Measurements from ENCODE around the gene BCHE.
A peak's percentile ranks its signal among the peaks of the same experiment; 100 is the strongest.
"Not testable (repeated sequence)": the region's sequence is repeated elsewhere in the genome, so short reads cannot be mapped to it uniquely, and the experiment has no call there.

The BCHE gene

GRCh38 chr3:165816209-165816608, 21.0 kb downstream of the BCHE start:
- no peak for DNase-seq (ENCODE audit: low read depth, low spot score)

- DNase-seq (ENCODE audit: low read depth, low spot score) = no peak
These were observed 21.5 kb downstream of the BCHE start for GRCh38 chr3:165815682-165816081.

GRCh38 chr3:165814380-165814779, 22.8 kb downstream of the BCHE start:
- no peak for DNase-seq (ENCODE audit: low read depth, low spot score)

- DNase-seq (ENCODE audit: low read depth, low spot score) = not testable (repeated sequence)
These were observed 29.3 kb downstream of the BCHE start for GRCh38 chr3:165807937-165808336.

- no peak for DNase-seq (ENCODE audit: low read depth, low spot score)
These were observed 31.2 kb downstream of the BCHE start for GRCh38 chr3:165805946-165806561.

GRCh38 chr3:165803471-165803870, 33.8 kb downstream of the BCHE start:
- DNase-seq (ENCODE audit: low read depth, low spot score) = no peak

GRCh38 chr3:165800970-165801369, 36.3 kb downstream of the BCHE start:
- no peak for DNase-seq (ENCODE audit: low read depth, low spot score)

GRCh38 chr3:165799026-165799425, 38.2 kb downstream of the BCHE start:
- DNase-seq (ENCODE audit: low read depth, low spot score) = no peak

GRCh38 chr3:165797551-165797950, 39.7 kb downstream of the BCHE start:
- no peak for DNase-seq (ENCODE audit: low read depth, low spot score)

GRCh38 chr3:165796701-165797100, 40.5 kb downstream of the BCHE start:
- no peak for DNase-seq (ENCODE audit: low read depth, low spot score)

- DNase-seq (ENCODE audit: low read depth, low spot score) = no peak
These were observed 48.7 kb downstream of the BCHE start for GRCh38 chr3:165788531-165788930.

- DNase-seq (ENCODE audit: low read depth, low spot score) = no peak
These were observed 51.2 kb downstream of the BCHE start for GRCh38 chr3:165786013-165786412.

- DNase-seq (ENCODE audit: low read depth, low spot score) = no peak
These were observed 52.9 kb downstream of the BCHE start for GRCh38 chr3:165784337-165784736.

GRCh38 chr3:165783383-165783782, 53.8 kb downstream of the BCHE start:
- no peak for DNase-seq (ENCODE audit: low read depth, low spot score)

- DNase-seq (ENCODE audit: low read depth, low spot score) = no peak
These were observed 58.3 kb downstream of the BCHE start for GRCh38 chr3:165778891-165779290.

GRCh38 chr3:165778456-165778855, 58.8 kb downstream of the BCHE start:
- DNase-seq (ENCODE audit: low read depth, low spot score) = no peak

GRCh38 chr3:165775824-165776223, 61.4 kb downstream of the BCHE start:
- DNase-seq (ENCODE audit: low read depth, low spot score) = no peak

- no peak for DNase-seq (ENCODE audit: low read depth, low spot score)
These were observed 66.4 kb downstream of the BCHE start for GRCh38 chr3:165770781-165771180.

GRCh38 chr3:165768680-165769079, 68.5 kb downstream of the BCHE start:
- DNase-seq (ENCODE audit: low read depth, low spot score) = peak; percentile 2

GRCh38 chr3:165759041-165759440, 78.2 kb downstream of the BCHE start:
- DNase-seq (ENCODE audit: low read depth, low spot score) = no peak

GRCh38 chr3:165755571-165755970, 81.7 kb downstream of the BCHE start:
- no peak for DNase-seq (ENCODE audit: low read depth, low spot score)

- DNase-seq (ENCODE audit: low read depth, low spot score) = no peak
These were observed 82.8 kb downstream of the BCHE start for GRCh38 chr3:165754219-165755007.

- DNase-seq (ENCODE audit: low read depth, low spot score) = no peak
These were observed 83.7 kb downstream of the BCHE start for GRCh38 chr3:165753560-165753959.

Data from iPS DF 19.7 (cell line).